KMS-11 (cell line): ENCODE measurements around the gene ACTL6B.
A peak's percentile ranks its signal among the peaks of the same experiment; 100 is the strongest.

ENCODE experiments used
- H2AFZ ChIP-seq: fragments of 200-600 bp; sonication (generic); 2 replicates; pipeline ENCODE4 v1.6.1; 2016; ENCODE audit warnings: antibody characterized with exemption, mixed run types, low read depth
- H3K27ac ChIP-seq: fragments of 200-600 bp; sonication (generic); 2 replicates; pipeline ENCODE4 v1.6.1; 2016; ENCODE audit warnings: mild to moderate bottlenecking, mixed run types
- H3K27me3 ChIP-seq: fragments of 200-600 bp; sonication (generic); 2 replicates; pipeline ENCODE4 v1.6.1; 2017; ENCODE audit warnings: mild to moderate bottlenecking, low read depth, mixed run types, moderate library complexity; ENCODE audit not compliant: insufficient read depth
- H3K36me3 ChIP-seq: fragments of 200-600 bp; sonication (generic); 2 replicates; pipeline ENCODE4 v1.6.1; 2017; ENCODE audit warnings: mild to moderate bottlenecking, mixed run types; ENCODE audit not compliant: insufficient read depth
- H3K4me1 ChIP-seq: fragments of 200-600 bp; sonication (generic); 2 replicates; pipeline ENCODE4 v1.6.1; 2016; ENCODE audit warnings: mild to moderate bottlenecking, low read depth, mixed run types; ENCODE audit not compliant: poor library complexity, severe bottlenecking
- H3K4me2 ChIP-seq: fragments of 200-600 bp; sonication (generic); 2 replicates; pipeline ENCODE4 v1.7.0; 2016; ENCODE audit warnings: mild to moderate bottlenecking, mixed run types
- H3K4me3 ChIP-seq: fragments of 200-600 bp; sonication (generic); IDR thresholded peaks from 2 replicates; pipeline ENCODE4 v1.6.1; 2017; ENCODE audit warnings: low read depth, low read length, mixed read lengths; ENCODE audit not compliant: insufficient read depth
- H3K79me2 ChIP-seq: fragments of 200-600 bp; sonication (generic); 2 replicates; pipeline ENCODE4 v1.6.1; 2016; ENCODE audit warnings: low read depth, mixed run types; ENCODE audit not compliant: insufficient read depth
- H3K9ac ChIP-seq: fragments of 200-600 bp; sonication (generic); 2 replicates; pipeline ENCODE4 v1.6.1; 2016; ENCODE audit warnings: mild to moderate bottlenecking, mixed run types
- H4K20me1 ChIP-seq: fragments of 200-600 bp; sonication (generic); 2 replicates; pipeline ENCODE4 v1.6.1; 2016; ENCODE audit warnings: mild to moderate bottlenecking, mixed run types; ENCODE audit not compliant: insufficient read depth
- CTCF ChIP-seq: fragments of 200-600 bp; sonication (generic); conservative IDR thresholded peaks from 2 replicates; pipeline ENCODE4 v1.6.1; 2017; ENCODE audit warnings: low read depth, mild to moderate bottlenecking, antibody characterized with exemption, low read length, moderate library complexity, mixed read lengths

ACTL6B gene

GRCh38 chr7:100641463-100641859, 14.8 kb downstream of the ACTL6B start, which contains the start of gene TFR2:
TSS of gene TFR2 (minus strand) at chr7:100641552. CDS start at chr7:100641509, 43 bp downstream.
- Histone ChIP-seq H4K20me1 (no peaks in the 10 kb centered on the region), H3K79me2 (no peaks in the 10 kb centered on the region), H2AFZ (no peak within 1 kb of the TSS), H3K27ac (no peak within 1 kb of the TSS), H3K4me2 (no peak within 1 kb of the TSS), H3K27me3 (peaks cover 63% of the 10 kb centered on the region), H3K4me3 (no peak within 1 kb of the TSS), H3K4me1 (no peaks in the 10 kb centered on the region), H3K9ac (no peak within 1 kb of the TSS), H3K36me3 (no peaks in the 10 kb centered on the region)
- TF ChIP-seq CTCF = no peak

- Histone ChIP-seq H4K20me1 (no peaks in the 10 kb centered on the region), H3K79me2 (no peaks in the 10 kb centered on the region), H3K4me1 (no peaks in the 10 kb centered on the region), H3K36me3 (no peaks in the 10 kb centered on the region), H2AFZ (no peak overlapping the region), H3K9ac (no peak overlapping the region), H3K27ac (no peak overlapping the region), H3K27me3 (peaks cover 56% of the 10 kb centered on the region), H3K4me3 (no peak overlapping the region), H3K4me2 (no peak overlapping the region)
- no peak for TF ChIP-seq CTCF
These were observed 15.5 kb downstream of the ACTL6B start for GRCh38 chr7:100640517-100641440.

- Histone ChIP-seq H3K4me3 (no peak overlapping the region), H3K27ac (no peak overlapping the region), H4K20me1 (no peaks in the 10 kb centered on the region), H3K9ac (no peak overlapping the region), H3K36me3 (no peaks in the 10 kb centered on the region), H3K4me1 (no peaks in the 10 kb centered on the region), H3K79me2 (no peaks in the 10 kb centered on the region), H2AFZ (no peak overlapping the region), H3K4me2 (no peak overlapping the region), H3K27me3 (peaks cover 49% of the 10 kb centered on the region)
- TF ChIP-seq CTCF = no peak
These were observed 16.2 kb downstream of the ACTL6B start for GRCh38 chr7:100639995-100640516.

GRCh38 chr7:100632951-100633717, 23.1 kb downstream of the ACTL6B start:
- Histone ChIP-seq H3K4me1 (peaks cover 5% of the 10 kb centered on the region), H3K27ac (peak overlapping the region; percentile 51), H3K4me2 (peak overlapping the region; percentile 86), H2AFZ (peak overlapping the region; percentile 96), H3K4me3 (no peak overlapping the region), H4K20me1 (no peaks in the 10 kb centered on the region), H3K9ac (peak overlapping the region; percentile 88), H3K36me3 (no peaks in the 10 kb centered on the region), H3K27me3 (peaks cover under 1% of the 10 kb centered on the region; the same call in 1 of the 2 replicates), H3K79me2 (no peaks in the 10 kb centered on the region)
- TF ChIP-seq CTCF = peak; percentile 54
